Peyer's patch (tissue), 4 donors: ENCODE data around the gene PCGF2. TPM values are rescaled to one million over a fixed set of nuclear protein-coding genes. Genes with fewer than 3 reads are reported as not detected.
A peak's percentile ranks its signal among the peaks of the same experiment; 100 is the strongest.

Experiments used
- DNase-seq, 3 donors: peaks; one replicate each; pipeline ENCODE4 v3.0.0-alpha.2; 2017 to 2019
- H3K27ac ChIP-seq, 4 donors: fragments of 200-600 bp; sonication (generic); one replicate each; pipeline ENCODE4 v1.5.1; 2016 to 2019
- H3K27me3 ChIP-seq, 2 donors: fragments of 200-600 bp; sonication (generic); one replicate each; pipeline ENCODE4 v1.5.1; 2019
- H3K36me3 ChIP-seq, 3 donors: fragments of 200-600 bp; sonication (generic); one replicate each; pipeline ENCODE4 v1.5.1; 2016 to 2019
- H3K4me1 ChIP-seq, 4 donors: fragments of 200-600 bp; sonication (generic); one replicate each; pipeline ENCODE4 v1.5.1; 2016 to 2019
- H3K4me3 ChIP-seq, 4 donors: fragments of 200-600 bp; sonication (generic); 1 replicate in 3 of 4; 2 replicates in 1 of 4; pipeline ENCODE4 v1.5.1; 2016 to 2019; ENCODE audit warnings: mild to moderate bottlenecking in 1 of 4
- H3K9me3 ChIP-seq, 4 donors: fragments of 200-600 bp; sonication (generic); one replicate each; pipeline ENCODE4 v1.5.1; 2016 to 2019; ENCODE audit warnings: mild to moderate bottlenecking in 1 of 4
- POLR2A ChIP-seq, 2 donors: fragments of 450-650 bp; IDR thresholded peaks; one replicate each; pipeline ENCODE4 v1.5.1; 2017; ENCODE audit warnings: antibody characterized with exemption in 2 of 2, mild to moderate bottlenecking in 2 of 2, moderate library complexity in 2 of 2
- total RNA-seq, 4 donors: library from RNA; depleted of rRNA; stranded (reverse); fragments of >200 nt; gene quantifications; one replicate each; pipeline ENCODE4 v1.1.0, GENCODE V29; 2016
- TF ChIP-seq, protein P1 (sequence below), 6 experiments: fragments of 450-650 bp in 4 of 6; fragments of 200-600 bp in 2 of 6; sonication (generic) in 1 of 6; IDR thresholded peaks; one replicate each; pipeline ENCODE4 v1.5.1; 2017 to 2019; ENCODE audit warnings: antibody characterized with exemption in 6 of 6, mild to moderate bottlenecking in 3 of 6, moderate library complexity in 1 of 6

The PCGF2 gene
- total RNA-seq, 4 donors from 2014 or later = 8.3 to 41.9 (median 14.5) TPM

DNA sequence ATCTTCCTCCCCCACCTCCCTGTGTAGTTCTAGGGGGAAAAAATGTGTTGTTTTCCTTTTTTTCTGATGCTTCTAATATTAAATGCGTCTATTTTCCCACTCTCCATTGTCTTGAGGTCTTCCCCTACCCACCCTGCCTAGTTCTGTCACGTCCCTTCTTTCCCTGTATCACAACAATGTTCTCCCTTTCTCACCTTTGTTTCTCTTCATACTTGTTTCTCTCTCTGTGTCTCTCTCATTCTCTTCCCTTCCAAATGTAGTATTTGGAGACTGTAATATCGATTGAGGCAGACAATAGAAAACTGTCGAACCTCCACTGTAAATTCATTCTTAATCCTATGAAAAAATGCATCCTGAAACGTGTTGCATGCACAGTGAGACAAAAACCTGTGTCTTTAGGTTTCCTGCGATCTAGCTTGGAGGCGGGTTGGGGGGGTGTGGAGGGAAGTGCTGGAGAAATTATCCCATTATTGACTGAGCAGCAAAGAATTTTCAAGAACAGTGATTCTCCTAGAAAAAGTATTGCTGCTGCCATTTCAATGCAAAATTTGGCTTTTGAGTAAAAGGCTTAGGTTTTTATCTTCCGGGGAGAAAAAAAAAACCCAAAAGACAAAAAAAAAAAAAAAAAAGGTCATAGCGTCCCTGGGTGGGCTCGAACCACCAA, 3.1 kb upstream of the PCGF2 start:
- Histone ChIP-seq H3K36me3 (peaks cover 0 to 15% (median 0%) of the 10 kb centered on the region in 3 donors), H3K27me3 (no peaks in the 10 kb centered on the region), H3K27ac (peak overlapping the region; percentile 78 to 91 (median 85)), H3K4me3 (peak overlapping the region; percentile 83 to 99 (median 86)), H3K9me3 (no peaks in the 10 kb centered on the region), H3K4me1 (peaks cover 3 to 48% (median 36%) of the 10 kb centered on the region in 4 donors)
- TF ChIP-seq POLR2A (IDR thresholded peaks at IDR 0.05) = no peak
- TF ChIP-seq, protein P1, sequence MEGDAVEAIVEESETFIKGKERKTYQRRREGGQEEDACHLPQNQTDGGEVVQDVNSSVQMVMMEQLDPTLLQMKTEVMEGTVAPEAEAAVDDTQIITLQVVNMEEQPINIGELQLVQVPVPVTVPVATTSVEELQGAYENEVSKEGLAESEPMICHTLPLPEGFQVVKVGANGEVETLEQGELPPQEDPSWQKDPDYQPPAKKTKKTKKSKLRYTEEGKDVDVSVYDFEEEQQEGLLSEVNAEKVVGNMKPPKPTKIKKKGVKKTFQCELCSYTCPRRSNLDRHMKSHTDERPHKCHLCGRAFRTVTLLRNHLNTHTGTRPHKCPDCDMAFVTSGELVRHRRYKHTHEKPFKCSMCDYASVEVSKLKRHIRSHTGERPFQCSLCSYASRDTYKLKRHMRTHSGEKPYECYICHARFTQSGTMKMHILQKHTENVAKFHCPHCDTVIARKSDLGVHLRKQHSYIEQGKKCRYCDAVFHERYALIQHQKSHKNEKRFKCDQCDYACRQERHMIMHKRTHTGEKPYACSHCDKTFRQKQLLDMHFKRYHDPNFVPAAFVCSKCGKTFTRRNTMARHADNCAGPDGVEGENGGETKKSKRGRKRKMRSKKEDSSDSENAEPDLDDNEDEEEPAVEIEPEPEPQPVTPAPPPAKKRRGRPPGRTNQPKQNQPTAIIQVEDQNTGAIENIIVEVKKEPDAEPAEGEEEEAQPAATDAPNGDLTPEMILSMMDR (IDR thresholded peaks at IDR 0.05) = no peak
- no peak for DNase-seq

DNA sequence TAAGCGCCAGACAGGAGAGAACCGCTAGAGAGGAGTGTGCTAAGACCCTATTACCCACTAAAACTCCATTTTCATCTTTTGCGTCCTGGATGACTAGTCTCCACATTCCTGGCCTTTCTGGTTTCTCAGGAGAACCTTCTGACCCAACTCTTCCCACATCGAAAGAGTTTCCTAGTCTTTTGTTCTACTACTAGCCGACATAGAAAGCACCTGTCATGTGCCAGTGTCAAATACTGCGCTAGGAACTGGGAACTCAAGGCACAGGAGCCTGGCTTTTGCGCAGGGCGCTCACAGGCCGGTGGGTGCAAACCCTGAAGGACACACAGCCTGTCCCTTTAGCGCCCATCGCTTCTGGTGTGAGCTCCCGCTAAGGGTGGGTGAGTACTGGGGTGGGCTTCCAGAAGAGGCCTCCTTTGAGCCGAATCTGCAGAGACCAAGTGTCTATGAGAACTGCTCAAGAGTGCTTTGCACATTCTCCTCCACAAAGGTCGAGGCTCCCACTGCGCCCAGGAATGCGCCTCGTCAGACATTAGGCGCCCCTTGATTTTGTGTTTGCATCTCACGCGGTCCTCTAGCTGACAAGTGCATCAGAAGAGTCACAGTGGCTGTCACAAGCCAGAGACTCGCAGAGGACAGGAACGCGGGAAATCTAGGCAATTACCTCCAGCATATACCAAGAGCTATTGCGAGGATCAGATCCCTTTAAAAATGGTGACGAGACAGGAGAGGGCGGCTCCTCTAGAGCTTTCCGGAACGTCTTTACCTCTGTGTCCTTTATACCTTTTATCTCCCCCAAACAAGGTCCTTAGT, 2.4 kb upstream of the PCGF2 start:
- H3K4me1 ChIP-seq = peaks cover 3 to 55% (median 36%) of the 10 kb centered on the region in 4 donors
- no peaks in the 10 kb centered on the region for H3K27me3 ChIP-seq
- H3K4me3 ChIP-seq = peak overlapping the region; percentile 47 to 99 (median 66)
- TF ChIP-seq, protein P1 (IDR thresholded peaks at IDR 0.05) = no peak
- TF ChIP-seq POLR2A (IDR thresholded peaks at IDR 0.05) = no peak
- H3K27ac ChIP-seq = peak overlapping the region; percentile 69 to 91 (median 79)
- no peaks in the 10 kb centered on the region for H3K9me3 ChIP-seq
- DNase-seq = no peak
- peaks cover 0 to 8% (median 0%) of the 10 kb centered on the region in 3 donors for H3K36me3 ChIP-seq

DNA sequence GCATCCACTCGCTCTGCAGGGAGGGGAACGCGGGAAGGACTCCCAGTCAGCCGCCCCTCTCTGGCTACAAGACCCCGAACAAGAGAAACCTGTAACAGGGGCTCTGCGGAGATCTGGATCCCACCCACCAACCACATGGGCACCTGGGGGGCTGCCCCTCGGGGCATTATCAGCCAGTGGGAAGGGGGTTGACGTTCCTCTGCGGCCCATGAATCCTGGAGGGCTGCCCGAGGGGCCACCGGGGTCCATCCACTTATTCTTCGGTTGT, 1.8 kb upstream of the PCGF2 start:
- Histone ChIP-seq H3K9me3 (no peaks in the 10 kb centered on the region), H3K36me3 (peaks cover 0 to 8% (median 0%) of the 10 kb centered on the region in 3 donors), H3K27me3 (no peaks in the 10 kb centered on the region), H3K4me3 (peak overlapping the region; percentile 47 to 99 (median 66)), H3K4me1 (peaks cover 3 to 56% (median 36%) of the 10 kb centered on the region in 4 donors), H3K27ac (peak overlapping the region; percentile 69 to 91 (median 79))
- no peak for TF ChIP-seq POLR2A (IDR thresholded peaks at IDR 0.05)
- TF ChIP-seq, protein P1 (IDR thresholded peaks at IDR 0.05) = no peak
- DNase-seq = no peak

DNA sequence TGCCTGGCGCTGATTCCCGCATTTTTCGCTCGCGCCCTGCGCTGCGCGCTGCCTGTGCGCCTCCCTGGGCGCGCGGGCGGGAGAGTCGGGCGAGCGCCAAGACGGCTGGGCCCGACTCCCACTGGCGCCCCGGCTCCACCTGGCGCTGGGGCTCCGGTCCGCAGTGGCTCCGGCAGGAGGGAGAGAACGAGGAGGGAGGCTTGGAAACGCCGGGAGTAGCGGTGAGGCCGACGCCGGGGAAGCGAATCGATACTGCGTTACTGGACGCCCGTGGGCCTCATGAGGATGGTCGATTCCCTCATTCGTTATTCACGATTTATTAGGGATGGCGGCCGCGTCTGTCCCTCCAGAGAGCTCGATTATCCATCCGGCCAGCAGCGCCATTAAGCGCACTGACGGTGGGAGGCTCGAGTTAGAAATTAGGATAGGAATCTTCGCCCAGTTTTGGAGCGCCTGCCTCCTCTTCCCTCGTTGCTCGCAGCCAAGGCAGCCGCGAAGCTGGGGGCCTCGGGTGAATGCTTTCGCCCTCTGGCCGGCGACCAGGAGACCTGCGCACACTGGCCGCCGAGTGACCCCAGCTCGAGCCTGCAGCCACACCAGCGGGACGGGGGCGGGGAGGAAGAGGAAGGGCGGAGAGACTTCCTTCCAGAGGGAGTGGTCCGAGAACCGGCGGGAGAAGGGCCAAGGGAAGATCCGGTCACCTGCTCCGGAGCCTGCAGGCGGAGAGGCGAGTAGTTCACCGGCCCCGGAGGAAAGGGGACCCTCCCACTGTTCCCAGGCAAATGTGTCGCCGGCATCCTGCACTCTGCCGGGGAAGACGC, 1.3 kb upstream of the PCGF2 start:
- Histone ChIP-seq H3K27me3 (no peaks in the 10 kb centered on the region), H3K9me3 (no peaks in the 10 kb centered on the region), H3K36me3 (peaks cover 0 to 4% (median 0%) of the 10 kb centered on the region in 3 donors), H3K4me1 (peaks cover 3 to 57% (median 36%) of the 10 kb centered on the region in 4 donors), H3K27ac (peak overlapping the region; percentile 69 to 91 (median 79)), H3K4me3 (peak overlapping the region; percentile 47 to 99 (median 66))
- TF ChIP-seq, protein P1 (IDR thresholded peaks at IDR 0.05) = peak in 1 of 6 experiments; percentile 5
- TF ChIP-seq POLR2A (IDR thresholded peaks at IDR 0.05) = peak; percentile 62 to 77
- peak; percentile 50 to 89 (median 88) for DNase-seq

DNA sequence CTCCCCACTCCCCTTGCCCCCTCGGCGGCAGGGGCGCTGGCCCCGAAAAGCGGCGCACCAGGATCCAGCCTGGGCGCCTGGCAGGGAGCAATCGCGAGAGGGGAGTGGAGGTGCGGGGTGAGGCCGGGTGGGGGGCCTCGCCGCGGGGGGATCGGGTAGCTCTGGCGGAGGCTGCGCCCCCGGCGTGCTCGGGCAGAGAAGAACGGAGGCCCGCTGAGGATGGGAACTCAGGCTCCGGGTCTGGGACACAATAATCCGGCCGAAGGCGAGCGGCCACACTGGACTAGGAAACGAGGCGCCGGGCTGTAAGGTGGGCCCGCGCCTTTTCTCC, 721 bp upstream of the PCGF2 start:
- DNase-seq = no peak
- Histone ChIP-seq H3K9me3 (no peaks in the 10 kb centered on the region), H3K4me1 (peaks cover 3 to 57% (median 36%) of the 10 kb centered on the region in 4 donors), H3K27me3 (no peaks in the 10 kb centered on the region), H3K4me3 (peak overlapping the region; percentile 47 to 99 (median 66)), H3K27ac (peak overlapping the region; percentile 69 to 91 (median 79)), H3K36me3 (no peaks in the 10 kb centered on the region)
- no peak for TF ChIP-seq POLR2A (IDR thresholded peaks at IDR 0.05)
- TF ChIP-seq, protein P1 (IDR thresholded peaks at IDR 0.05) = no peak
